GM15510 (cell line): ENCODE results near the gene ZNF610.

ENCODE experiments used
- POLR2A ChIP-seq: IDR thresholded peaks from 3 replicates; pipeline ENCODE4 v1.6.1; 2011; ENCODE audit warnings: borderline replicate concordance; ENCODE audit not compliant: insufficient read length; ENCODE audit errors: extremely low read depth

ZNF610 gene

DNA sequence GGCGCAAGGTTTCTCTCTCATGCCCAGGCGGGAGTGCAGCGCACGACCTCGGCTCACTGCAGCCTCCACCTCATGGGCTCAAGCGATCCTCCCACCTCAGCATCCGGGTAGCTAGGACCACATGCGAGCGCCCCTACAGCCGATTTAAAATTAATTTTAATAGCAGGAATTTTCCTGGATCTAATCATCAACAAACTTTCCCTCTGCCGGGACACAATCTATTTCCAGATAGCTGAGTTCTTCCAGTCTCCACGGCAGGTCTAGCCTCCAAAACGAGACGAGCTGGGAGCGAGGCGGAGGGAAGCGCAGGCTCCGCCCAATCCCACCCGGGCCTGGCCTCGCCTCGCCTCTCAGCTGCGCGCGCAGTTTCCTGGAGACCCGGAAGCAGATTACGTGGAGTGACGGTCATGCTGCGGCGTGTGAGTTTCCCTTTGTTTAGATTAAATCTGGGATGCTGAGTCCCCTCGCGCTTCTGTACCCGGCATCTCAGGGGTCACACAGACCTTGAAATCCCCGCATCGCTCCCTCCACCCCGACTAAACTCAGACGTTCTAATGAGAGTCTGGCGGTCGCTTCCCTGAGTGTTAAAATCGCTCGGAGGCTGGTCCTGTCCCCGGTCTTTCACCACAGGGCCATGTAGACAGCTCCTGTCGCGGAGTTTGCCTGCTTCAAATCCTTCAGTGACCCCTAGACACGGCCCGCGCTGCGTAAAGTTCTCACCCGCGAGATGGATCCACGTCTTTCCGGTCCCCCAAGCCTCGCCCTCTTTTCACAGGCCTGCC is 33.7 kb downstream of the ZNF610 start, which contains the start of gene ZNF880:
ZNF880 (plus strand) TSS at position 365 of the 782 bp plus-strand sequence; CDS start at position 408, 43 bp downstream.
- TF ChIP-seq POLR2A, result peak; percentile 33

DNA sequence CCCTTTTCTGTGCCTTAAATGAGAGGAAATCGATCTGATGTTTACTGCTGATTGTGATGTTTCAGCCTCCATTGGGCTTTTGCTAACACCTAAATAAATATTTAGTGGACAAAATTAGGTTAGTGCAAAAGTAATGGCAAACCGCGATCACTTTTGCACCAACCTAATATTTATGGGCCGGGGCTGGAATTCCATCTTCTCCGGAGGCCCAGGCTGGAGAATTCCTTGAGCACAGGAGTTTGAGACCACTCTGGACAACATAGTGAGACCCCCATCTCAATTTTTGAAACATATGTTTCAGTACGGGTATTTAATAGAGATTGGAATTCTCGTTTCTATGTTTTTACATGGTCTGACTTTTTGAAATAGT is 34.3 kb downstream of the ZNF610 start:
- no peak for TF ChIP-seq POLR2A

DNA sequence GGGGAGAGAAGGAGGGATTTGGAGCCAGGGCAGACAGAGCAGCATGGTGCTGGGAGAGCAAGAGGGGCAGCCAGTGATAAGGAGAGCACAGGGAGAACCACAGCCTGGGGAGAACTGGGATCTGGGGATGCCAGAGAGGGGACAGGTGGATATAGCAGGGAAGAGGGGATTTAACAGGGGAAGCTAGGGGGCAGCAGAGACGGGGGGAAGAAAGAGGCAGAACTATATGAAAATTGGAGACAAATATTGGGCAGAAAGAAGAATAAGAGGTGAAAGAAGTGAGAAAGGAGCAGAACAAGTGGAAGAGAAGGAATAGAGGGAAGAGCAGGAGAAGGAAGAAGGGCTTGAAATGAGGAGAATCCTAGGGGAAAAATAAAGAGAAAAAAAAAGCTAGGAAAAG is 55.1 kb downstream of the ZNF610 start:
- TF ChIP-seq POLR2A, result no peak

DNA sequence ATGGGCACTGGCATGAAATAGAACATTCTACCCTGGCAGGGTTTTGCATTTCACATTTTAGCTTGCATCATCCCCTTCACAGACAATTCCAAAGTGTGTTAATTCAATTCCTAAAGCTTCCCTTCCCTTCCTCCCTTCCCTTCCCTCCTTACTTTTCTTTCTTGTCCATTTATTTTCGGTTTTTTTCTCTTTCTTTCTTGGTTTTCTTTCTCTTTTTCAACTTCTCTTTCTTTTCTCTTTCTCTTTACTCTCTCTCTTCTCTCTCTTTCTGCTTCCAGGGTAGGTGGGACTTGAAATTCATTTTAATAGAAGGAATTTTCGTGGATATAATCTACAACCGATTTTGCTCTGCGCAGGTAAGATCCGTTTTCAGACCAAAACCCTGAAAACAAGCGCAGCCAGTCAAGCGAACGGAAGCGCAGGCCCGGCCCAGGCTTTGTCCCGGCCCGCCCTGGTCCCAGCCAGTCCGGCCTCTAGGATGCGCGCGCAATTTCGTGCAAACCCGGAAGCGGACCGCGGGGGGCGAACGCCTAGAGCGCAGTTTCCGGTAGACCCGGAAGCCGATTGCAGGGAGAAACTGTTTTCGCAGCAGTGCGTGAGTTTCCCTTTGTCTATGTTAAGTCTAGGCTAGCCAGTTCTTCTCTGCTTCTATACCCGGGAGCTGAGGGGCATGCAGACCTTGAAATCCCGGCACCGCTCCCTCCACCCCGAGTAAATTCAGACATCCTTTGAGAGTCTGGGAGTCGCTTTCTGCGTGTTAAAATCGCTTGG is 61.5 kb downstream of the ZNF610 start, which contains the start of gene ZNF528:
ZNF528 (plus strand) TSS at position 540 of the 771 bp plus-strand sequence. CDS start 4,165 bp downstream, outside the sequence.
- TF ChIP-seq POLR2A, result peak; percentile 47

GRCh38 chr19:52398081-52398441 is 62.0 kb downstream of the ZNF610 start:
- TF ChIP-seq POLR2A, result no peak

DNA sequence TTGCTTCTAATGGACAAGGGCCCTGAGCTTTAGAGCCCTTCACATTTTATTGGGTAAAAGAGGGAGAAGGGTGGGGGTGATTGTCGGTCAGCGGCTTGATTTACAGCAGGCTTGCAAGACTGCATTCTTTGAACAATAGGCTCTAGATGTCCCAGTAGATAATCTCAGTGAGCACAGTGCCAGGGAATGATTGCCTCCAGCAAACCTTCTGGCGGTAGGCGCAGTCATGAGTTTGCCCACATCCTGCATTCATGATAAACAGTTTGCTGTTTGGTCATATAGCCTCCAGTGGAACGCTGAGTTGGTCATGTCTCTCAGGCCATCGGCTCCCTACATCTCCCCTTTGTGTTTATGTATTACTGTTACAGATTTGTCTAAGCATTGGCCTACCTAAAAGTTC is 74.2 kb downstream of the ZNF610 start:
- no peak for TF ChIP-seq POLR2A

GRCh38 chr19:52415711-52416110 is 79.7 kb downstream of the ZNF610 start:
- TF ChIP-seq POLR2A, result no peak
